Ishikawa (cell line): ENCODE measurements around the gene CCDC9B.

Experiments used
- CEBPB ChIP-seq: IDR thresholded peaks from 2 replicates; pipeline ENCODE4 v1.6.1; 2012
- CREB1 ChIP-seq: IDR thresholded peaks from 2 replicates; pipeline ENCODE4 v1.6.1; 2012; ENCODE audit warnings: low read depth
- EGR1 ChIP-seq: IDR thresholded peaks from 2 replicates; pipeline ENCODE4 v1.6.1; 2012
- EP300 ChIP-seq: IDR thresholded peaks from 2 replicates; pipeline ENCODE4 v1.6.1; 2012; ENCODE audit warnings: borderline replicate concordance
- FOXM1 ChIP-seq: IDR thresholded peaks from 2 replicates; pipeline ENCODE4 v1.6.1; 2012; ENCODE audit warnings: low read depth, borderline replicate concordance
- NFIC ChIP-seq: IDR thresholded peaks from 2 replicates; pipeline ENCODE4 v1.6.1; 2012
- RAD21 ChIP-seq: IDR thresholded peaks from 2 replicates; pipeline ENCODE4 v1.6.1; 2012; ENCODE audit warnings: low read depth
- REST ChIP-seq: IDR thresholded peaks from 2 replicates; pipeline ENCODE4 v1.6.1; 2012; ENCODE audit warnings: low read depth, mild to moderate bottlenecking
- TAF1 ChIP-seq: IDR thresholded peaks from 2 replicates; pipeline ENCODE4 v1.6.1; 2012; ENCODE audit warnings: low read depth, mild to moderate bottlenecking
- TCF12 ChIP-seq: IDR thresholded peaks from 2 replicates; pipeline ENCODE4 v1.6.1; 2012; ENCODE audit warnings: low read depth
- TEAD4 ChIP-seq: IDR thresholded peaks from 2 replicates; pipeline ENCODE4 v1.6.1; 2012
- USF1 ChIP-seq: IDR thresholded peaks from 2 replicates; pipeline ENCODE4 v1.6.1; 2012
- YY1 ChIP-seq: IDR thresholded peaks from 2 replicates; pipeline ENCODE4 v1.6.1; 2012; ENCODE audit warnings: low read depth
- ZBTB7A ChIP-seq: IDR thresholded peaks from 2 replicates; pipeline ENCODE4 v1.6.1; 2012; ENCODE audit warnings: low read depth
- TF ChIP-seq, protein P1 (sequence below): IDR thresholded peaks from 2 replicates; pipeline ENCODE4 v1.6.1; 2012

Gene CCDC9B

GRCh38 chr15:40355976-40356585 lies 15.3 kb upstream of the CCDC9B start:
- TF ChIP-seq ZBTB7A: no peak
- no peak for TF ChIP-seq NFIC
- TF ChIP-seq TCF12: no peak
- TF ChIP-seq, protein P1, sequence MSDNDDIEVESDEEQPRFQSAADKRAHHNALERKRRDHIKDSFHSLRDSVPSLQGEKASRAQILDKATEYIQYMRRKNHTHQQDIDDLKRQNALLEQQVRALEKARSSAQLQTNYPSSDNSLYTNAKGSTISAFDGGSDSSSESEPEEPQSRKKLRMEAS: no peak
- no peak for TF ChIP-seq CREB1
- TF ChIP-seq REST: no peak
- no peak for TF ChIP-seq USF1
- TF ChIP-seq CEBPB: no peak
- no peak for TF ChIP-seq EGR1
- no peak for TF ChIP-seq EP300

DNA sequence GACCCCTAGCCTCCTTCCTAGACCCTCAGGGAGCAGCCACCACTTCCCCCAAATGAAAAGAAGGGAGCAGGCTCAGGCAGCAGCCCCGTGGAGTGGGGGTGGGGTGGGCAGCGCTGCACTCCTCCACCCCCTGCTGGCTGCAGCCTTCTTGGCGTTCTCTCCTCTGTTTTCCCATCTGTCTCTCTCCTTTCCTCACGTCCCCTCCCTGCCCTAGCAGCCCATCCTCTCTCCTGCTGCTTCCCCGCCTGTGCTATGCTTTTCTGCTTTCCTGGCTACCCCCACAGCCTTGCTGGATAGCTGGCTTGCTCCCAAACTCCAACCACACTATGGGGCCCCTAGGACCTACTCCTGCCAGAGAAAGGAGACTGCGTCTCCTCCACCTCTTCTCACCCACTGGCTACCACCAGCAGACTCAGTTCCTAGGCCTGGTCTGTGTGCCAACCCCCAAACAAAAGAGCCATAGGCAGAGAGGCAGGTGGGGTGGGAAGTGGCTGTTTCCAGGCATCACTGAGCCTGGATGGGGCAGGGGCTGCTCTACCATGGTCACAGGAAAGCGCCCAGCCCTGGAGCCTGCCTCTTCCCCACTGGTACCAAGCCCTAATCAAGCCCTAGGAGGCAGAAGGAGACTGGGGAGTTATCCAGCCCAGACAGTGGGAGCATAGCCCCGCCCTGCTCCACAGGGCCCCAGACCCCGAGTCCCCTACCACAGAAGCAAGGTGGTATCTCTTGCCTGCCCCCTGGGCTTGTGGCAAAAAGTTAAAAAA lies 13.9 kb upstream of the CCDC9B start:
- TF ChIP-seq USF1 (no peak), TAF1 (no peak), REST (no peak), RAD21 (no peak), EP300 (no peak), CEBPB (no peak), YY1 (no peak), CREB1 (no peak), TCF12 (no peak), ZBTB7A (no peak), TEAD4 (no peak), EGR1 (no peak), FOXM1 (no peak), NFIC (no peak)
- TF ChIP-seq, protein P1: no peak

GRCh38 chr15:40353697-40354096 lies 13.0 kb upstream of the CCDC9B start:
- TF ChIP-seq TEAD4 (no peak), CREB1 (no peak), CEBPB (no peak)
- TF ChIP-seq, protein P1: no peak

- TF ChIP-seq YY1: no peak
- TF ChIP-seq EP300: no peak
- no peak for TF ChIP-seq REST
- TF ChIP-seq EGR1: no peak
- TF ChIP-seq ZBTB7A: no peak
- no peak for TF ChIP-seq FOXM1
- TF ChIP-seq USF1: no peak
- TF ChIP-seq CREB1: no peak
- TF ChIP-seq CEBPB: no peak
- TF ChIP-seq NFIC: no peak
- TF ChIP-seq TCF12: no peak
- TF ChIP-seq RAD21: no peak
Observed at GRCh38 chr15:40352281-40352901, 11.7 kb upstream of the CCDC9B start.
